ENCODE data around the gene C3orf20.

DNA sequence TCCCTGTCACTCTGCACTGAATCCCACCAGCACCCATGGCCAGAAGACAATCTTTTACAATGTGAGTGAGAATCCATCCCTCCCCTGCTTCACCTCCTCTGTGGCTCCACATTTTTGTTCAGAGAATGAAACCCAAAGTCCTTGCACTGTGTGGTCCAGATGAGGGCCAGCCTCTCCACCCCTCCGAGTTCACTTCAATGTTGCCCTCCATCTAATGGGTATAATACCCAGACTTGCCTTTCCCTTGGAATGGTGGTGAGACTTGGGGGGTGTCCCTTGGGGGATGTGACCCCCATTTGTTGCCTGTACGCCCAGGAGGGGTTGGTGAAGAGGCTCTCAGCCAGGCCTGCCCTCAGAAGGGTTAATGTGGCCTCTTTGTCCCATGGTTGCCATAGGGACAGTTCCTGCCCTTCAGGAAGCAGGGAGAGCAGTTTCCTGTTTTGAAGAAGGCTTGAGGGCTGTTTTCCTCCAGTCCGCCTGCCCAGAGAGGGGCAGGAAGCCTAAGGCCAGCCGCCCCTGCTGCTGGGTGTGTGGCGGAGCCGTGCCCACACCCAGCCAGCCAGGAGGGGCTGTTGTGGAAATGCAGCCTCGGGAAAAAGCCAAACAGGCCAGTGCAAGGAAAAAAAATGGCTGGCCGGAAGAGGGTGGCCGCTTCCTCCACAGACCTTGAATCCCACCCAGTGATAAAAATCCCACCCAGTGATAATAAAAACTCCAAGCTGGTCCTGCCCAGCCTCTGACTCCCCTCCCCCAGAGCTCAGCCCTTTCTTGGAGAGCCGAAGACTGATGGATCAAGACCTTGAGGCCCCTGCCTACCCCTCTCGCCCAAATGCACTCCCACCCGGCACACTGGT is 129.3 kb downstream of the C3orf20 start:
- no peak for TF ChIP-seq MXI1 (conservative IDR thresholded peaks at IDR 0.05; ENCODE audit: poor library complexity, severe bottlenecking)
- TF ChIP-seq, protein P1, sequence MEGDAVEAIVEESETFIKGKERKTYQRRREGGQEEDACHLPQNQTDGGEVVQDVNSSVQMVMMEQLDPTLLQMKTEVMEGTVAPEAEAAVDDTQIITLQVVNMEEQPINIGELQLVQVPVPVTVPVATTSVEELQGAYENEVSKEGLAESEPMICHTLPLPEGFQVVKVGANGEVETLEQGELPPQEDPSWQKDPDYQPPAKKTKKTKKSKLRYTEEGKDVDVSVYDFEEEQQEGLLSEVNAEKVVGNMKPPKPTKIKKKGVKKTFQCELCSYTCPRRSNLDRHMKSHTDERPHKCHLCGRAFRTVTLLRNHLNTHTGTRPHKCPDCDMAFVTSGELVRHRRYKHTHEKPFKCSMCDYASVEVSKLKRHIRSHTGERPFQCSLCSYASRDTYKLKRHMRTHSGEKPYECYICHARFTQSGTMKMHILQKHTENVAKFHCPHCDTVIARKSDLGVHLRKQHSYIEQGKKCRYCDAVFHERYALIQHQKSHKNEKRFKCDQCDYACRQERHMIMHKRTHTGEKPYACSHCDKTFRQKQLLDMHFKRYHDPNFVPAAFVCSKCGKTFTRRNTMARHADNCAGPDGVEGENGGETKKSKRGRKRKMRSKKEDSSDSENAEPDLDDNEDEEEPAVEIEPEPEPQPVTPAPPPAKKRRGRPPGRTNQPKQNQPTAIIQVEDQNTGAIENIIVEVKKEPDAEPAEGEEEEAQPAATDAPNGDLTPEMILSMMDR (IDR thresholded peaks at IDR 0.05; ENCODE audit: poor library complexity, severe bottlenecking), result no peak

Data from neural cell (in vitro differentiated cells).